HEK293 (cell line): Measurements from ENCODE around the gene CATSPERE.
A peak's percentile ranks its signal among the peaks of the same experiment; 100 is the strongest.

Experiments
- AEBP2 ChIP-seq: fragments of 450-650 bp; formaldehyde crosslinking; IDR thresholded peaks from 2 replicates; pipeline ENCODE4 v1.5.1; 2016; ENCODE audit warnings: missing biosample characterization, missing genetic modification characterization, borderline replicate concordance
- CTCF ChIP-seq: fragments of 450-650 bp; formaldehyde crosslinking; IDR thresholded peaks from 2 replicates; pipeline ENCODE4 v1.5.1; 2016; ENCODE audit warnings: missing biosample characterization, missing genetic modification characterization
- GFI1B ChIP-seq: fragments of 450-650 bp; formaldehyde crosslinking; IDR thresholded peaks from 2 replicates; pipeline ENCODE4 v1.5.1; 2016; ENCODE audit warnings: missing biosample characterization, missing genetic modification characterization
- KLF10 ChIP-seq: fragments of 450-650 bp; IDR thresholded peaks from 2 replicates; pipeline ENCODE4 v1.5.1; 2018; ENCODE audit warnings: missing biosample characterization, mild to moderate bottlenecking, missing genetic modification characterization
- KLF9 ChIP-seq: fragments of 450-650 bp; formaldehyde crosslinking; IDR thresholded peaks from 2 replicates; pipeline ENCODE4 v1.5.1; 2016; ENCODE audit warnings: missing biosample characterization, missing genetic modification characterization, low read depth
- SETDB1 ChIP-seq: IDR thresholded peaks from one replicate; pipeline ENCODE4 v1.6.1; 2017; ENCODE audit warnings: mild to moderate bottlenecking, low read length, moderate library complexity, mixed read lengths; ENCODE audit not compliant: insufficient read length
- SP7 ChIP-seq: fragments of 450-650 bp; formaldehyde crosslinking; IDR thresholded peaks from 2 replicates; pipeline ENCODE4 v1.5.1; 2016; ENCODE audit warnings: missing biosample characterization, missing genetic modification characterization
- TRIM28 ChIP-seq: IDR thresholded peaks from 2 replicates; pipeline ENCODE4 v1.6.1; 2011; ENCODE audit warnings: low read length, control low read depth, borderline replicate concordance
- YY1 ChIP-seq: fragments of 450-650 bp; formaldehyde crosslinking; IDR thresholded peaks from 2 replicates; pipeline ENCODE4 v1.5.1; 2018; ENCODE audit warnings: missing biosample characterization, missing genetic modification characterization
- ZBTB17 ChIP-seq: fragments of 450-650 bp; formaldehyde crosslinking; IDR thresholded peaks from 2 replicates; pipeline ENCODE4 v1.5.1; 2016; ENCODE audit warnings: missing biosample characterization, missing genetic modification characterization
- ZBTB26 ChIP-seq: fragments of 450-650 bp; formaldehyde crosslinking; optimal IDR thresholded peaks from 2 replicates; pipeline ENCODE3; 2016; ENCODE audit warnings: missing biosample characterization, mild to moderate bottlenecking, missing genetic modification characterization
- ZEB2 ChIP-seq: fragments of 450-650 bp; formaldehyde crosslinking; IDR thresholded peaks from 2 replicates; pipeline ENCODE4 v1.5.1; 2016; ENCODE audit warnings: missing biosample characterization, missing genetic modification characterization
- ZNF214 ChIP-seq: fragments of 450-650 bp; formaldehyde crosslinking; IDR thresholded peaks from 2 replicates; pipeline ENCODE4 v1.5.1; 2017; ENCODE audit warnings: missing biosample characterization, mild to moderate bottlenecking, missing genetic modification characterization, borderline replicate concordance
- ZNF280D ChIP-seq: fragments of 450-650 bp; formaldehyde crosslinking; IDR thresholded peaks from 2 replicates; pipeline ENCODE4 v1.5.1; 2016; ENCODE audit warnings: missing biosample characterization, missing genetic modification characterization
- ZNF354C ChIP-seq: fragments of 450-650 bp; formaldehyde crosslinking; IDR thresholded peaks from 2 replicates; pipeline ENCODE4 v1.5.1; 2016; ENCODE audit warnings: missing biosample characterization, missing genetic modification characterization, low read depth, borderline replicate concordance
- ZNF366 ChIP-seq: fragments of 450-650 bp; formaldehyde crosslinking; conservative IDR thresholded peaks from 2 replicates; pipeline ENCODE4 v1.5.1; 2016; ENCODE audit warnings: missing biosample characterization, missing genetic modification characterization
- ZNF488 ChIP-seq: fragments of 450-650 bp; formaldehyde crosslinking; IDR thresholded peaks from 2 replicates; pipeline ENCODE4 v1.5.1; 2016; ENCODE audit warnings: missing biosample characterization, missing genetic modification characterization
- ZNF501 ChIP-seq: fragments of 450-650 bp; formaldehyde crosslinking; IDR thresholded peaks from 2 replicates; pipeline ENCODE4 v1.5.1; 2016; ENCODE audit warnings: missing biosample characterization, missing genetic modification characterization
- ZNF518A ChIP-seq: fragments of 450-650 bp; formaldehyde crosslinking; conservative IDR thresholded peaks from 2 replicates; pipeline ENCODE4 v1.5.1; 2016; ENCODE audit warnings: low read depth, missing biosample characterization, missing genetic modification characterization
- ZNF544 ChIP-seq: fragments of 450-650 bp; formaldehyde crosslinking; IDR thresholded peaks from 2 replicates; pipeline ENCODE4 v1.5.0; 2017; ENCODE audit warnings: missing biosample characterization, missing genetic modification characterization
- ZNF558 ChIP-seq: fragments of 450-650 bp; formaldehyde crosslinking; IDR thresholded peaks from 2 replicates; pipeline ENCODE4 v1.5.1; 2016; ENCODE audit warnings: missing biosample characterization, missing genetic modification characterization
- ZNF580 ChIP-seq: fragments of 450-650 bp; formaldehyde crosslinking; IDR thresholded peaks from 2 replicates; pipeline ENCODE4 v1.5.1; 2016; ENCODE audit warnings: missing biosample characterization, missing genetic modification characterization
- ZSCAN30 ChIP-seq: fragments of 450-650 bp; IDR thresholded peaks from 2 replicates; pipeline ENCODE4 v1.5.1; 2018; ENCODE audit warnings: missing biosample characterization, mild to moderate bottlenecking, missing genetic modification characterization, moderate library complexity
- ZXDB ChIP-seq: fragments of 450-650 bp; formaldehyde crosslinking; IDR thresholded peaks from 2 replicates; pipeline ENCODE4 v1.5.1; 2016; ENCODE audit warnings: missing biosample characterization, missing genetic modification characterization

CATSPERE gene

GRCh38 chr1:244451951-244452795, 8.9 kb upstream of the CATSPERE start (continued):
- TF ChIP-seq ZNF580 (tag by site-specific recombination) (peak; percentile 88), TRIM28 (0 out of 2 replicates have a peak, but pooled peaks have one; percentile 60), ZNF280D (tag by site-specific recombination) (no peak), SETDB1 (peak; percentile 21), ZXDB (tag by site-specific recombination) (peak; percentile 43; the same call in 1 of the 2 replicates), ZNF544 (no peak), ZNF488 (no peak), CTCF (peak; percentile 95), ZNF501 (tag by site-specific recombination) (peak; percentile 60), ZBTB17 (tag by site-specific recombination) (peak; percentile 99), ZNF366 (tag by site-specific recombination) (peak; percentile 96), SP7 (tag by site-specific recombination) (peak; percentile 24; the same call in 1 of the 2 replicates), YY1 (tag by site-specific recombination) (peak; percentile 35), ZEB2 (tag by site-specific recombination) (peak; percentile 60), ZBTB26 (tag by site-specific recombination) (peak; percentile 89), ZNF354C (0 out of 2 replicates have a peak, but pooled peaks have one; percentile 11), GFI1B (tag by site-specific recombination) (0 out of 2 replicates have a peak, but pooled peaks have one; percentile 6), KLF10 (peak; percentile 72; the same call in 1 of the 2 replicates), ZNF518A (tag by site-specific recombination) (peak; percentile 63; the same call in 1 of the 2 replicates), ZNF214 (peak; percentile 56; the same call in 1 of the 2 replicates), ZSCAN30 (tag by site-specific recombination) (0 out of 2 replicates have a peak, but pooled peaks have one; percentile 9), ZNF558 (tag by site-specific recombination) (peak; percentile 84), AEBP2 (no peak), KLF9 (tag by site-specific recombination) (peak; percentile 81)
